Putamen (tissue), 1 donor: Measurements from ENCODE around the gene TUG1.

Experiments
- DNase-seq: peaks from one replicate; pipeline ENCODE4 v3.0.0-alpha.2; 2016; ENCODE audit warnings: low spot score

Gene TUG1

GRCh38 chr22:30947816-30948454 lies 21.1 kb upstream of the TUG1 start:
- DNase-seq = peak; percentile 59

DNA sequence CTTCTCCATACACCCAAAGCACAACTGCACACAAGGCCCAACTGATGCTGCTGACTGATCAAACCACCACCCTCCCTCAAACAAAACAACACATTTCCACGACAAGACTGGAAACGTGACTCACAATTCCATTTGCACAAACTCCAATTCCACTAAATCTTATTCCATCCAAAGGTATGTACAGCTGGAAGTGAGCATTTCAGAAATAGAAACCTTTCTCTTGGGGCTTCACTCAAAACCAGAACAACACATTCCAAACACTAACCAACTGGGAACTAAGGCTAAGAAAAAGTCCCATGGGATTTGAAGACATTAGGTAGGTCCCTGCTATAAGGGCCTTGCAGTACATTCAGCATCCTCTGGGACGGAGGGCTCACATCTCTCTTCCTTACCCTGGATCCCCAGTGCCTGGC lies 20.1 kb upstream of the TUG1 start:
- no peak for DNase-seq

- no peak for DNase-seq
Observed at GRCh38 chr22:30949934-30950660, 19.0 kb upstream of the TUG1 start.

- DNase-seq = no peak
Observed at GRCh38 chr22:30953206-30953605, 15.9 kb upstream of the TUG1 start.

DNA sequence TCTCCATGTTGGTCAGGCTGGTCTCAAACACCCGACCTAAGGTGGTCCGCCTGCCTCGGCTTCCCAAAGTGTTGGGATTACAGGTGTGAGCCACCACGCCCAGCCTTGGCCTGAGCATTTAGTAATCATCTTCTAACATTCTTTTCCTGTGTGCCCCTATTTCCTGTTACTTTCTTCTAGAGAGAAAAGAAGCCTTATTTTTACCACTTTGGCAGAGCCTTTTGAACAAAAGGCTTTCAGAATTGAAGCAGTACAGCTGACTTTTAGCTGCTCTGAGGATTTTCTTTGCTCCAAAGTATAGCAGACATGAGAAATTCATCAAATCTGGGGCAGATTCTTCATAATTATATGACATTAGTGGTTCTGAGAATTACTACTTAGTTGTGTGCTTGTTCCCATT lies 13.9 kb upstream of the TUG1 start:
- no peak for DNase-seq

DNA sequence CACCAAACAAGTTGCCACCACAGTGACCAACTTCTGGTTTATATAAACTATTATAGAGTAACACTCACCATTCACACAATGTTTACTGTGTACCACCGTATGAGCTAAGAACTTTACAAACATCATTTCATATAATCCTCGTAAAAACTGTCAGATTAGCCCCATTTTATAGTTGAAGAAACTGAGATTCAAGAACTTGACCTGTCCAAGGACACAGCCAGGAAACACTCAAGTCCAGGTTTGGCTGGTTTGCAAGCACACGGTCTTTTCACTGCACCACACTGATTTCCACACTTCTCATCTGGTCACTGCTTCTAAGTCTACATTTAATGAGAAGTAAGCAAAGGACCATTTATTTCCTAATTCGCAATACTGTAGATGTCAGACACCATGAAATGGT lies 4.2 kb upstream of the TUG1 start:
- DNase-seq = no peak

DNA sequence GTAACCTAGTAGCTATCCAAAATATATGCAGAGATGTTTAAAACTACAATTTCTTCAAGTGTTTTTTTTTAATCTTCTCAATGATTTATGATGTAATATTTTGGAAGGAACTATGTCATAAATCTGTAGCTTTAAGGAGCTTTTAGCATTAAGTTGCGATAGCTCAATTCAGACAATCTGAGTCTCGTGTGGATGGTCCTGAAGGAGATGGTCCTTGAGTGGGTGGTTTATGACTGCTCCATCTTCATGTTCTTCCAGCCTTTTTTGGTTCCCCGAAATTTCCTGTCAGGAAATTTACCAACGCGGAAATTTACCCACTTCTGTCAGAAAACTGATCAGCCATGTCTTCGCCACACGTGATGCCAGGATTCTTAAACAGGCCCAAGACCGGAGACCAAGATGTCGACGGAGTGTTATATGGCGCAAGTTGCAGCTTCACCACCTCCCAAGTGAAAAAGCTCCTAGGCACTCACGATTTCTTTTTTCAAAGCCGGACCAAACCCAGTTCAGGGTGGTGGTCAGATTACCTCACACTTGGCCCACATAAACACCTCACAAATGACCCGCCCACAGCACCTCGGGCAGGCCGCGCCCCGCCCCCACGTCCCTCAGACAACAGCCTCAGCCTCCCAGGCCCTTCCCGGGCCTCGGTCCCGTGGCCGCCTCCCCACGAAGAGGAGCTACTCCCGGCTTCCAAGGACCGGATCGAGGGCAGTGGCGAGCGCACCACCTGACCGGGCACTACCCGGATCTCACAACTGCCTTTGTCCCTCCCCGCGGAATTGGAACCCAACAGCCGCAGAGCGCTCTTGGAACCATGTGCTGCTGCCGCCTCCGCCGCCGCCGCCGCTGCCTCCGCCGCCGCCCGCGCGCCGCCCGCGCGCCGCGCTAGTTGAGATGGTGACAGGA lies 796 bp upstream of the TUG1 start, which contains the start of gene MORC2:
Gene MORC2 (minus strand): TSS at position 760 of the 909 bp plus-strand sequence. CDS start 885 bp downstream, outside the sequence.
- no peak for DNase-seq

DNA sequence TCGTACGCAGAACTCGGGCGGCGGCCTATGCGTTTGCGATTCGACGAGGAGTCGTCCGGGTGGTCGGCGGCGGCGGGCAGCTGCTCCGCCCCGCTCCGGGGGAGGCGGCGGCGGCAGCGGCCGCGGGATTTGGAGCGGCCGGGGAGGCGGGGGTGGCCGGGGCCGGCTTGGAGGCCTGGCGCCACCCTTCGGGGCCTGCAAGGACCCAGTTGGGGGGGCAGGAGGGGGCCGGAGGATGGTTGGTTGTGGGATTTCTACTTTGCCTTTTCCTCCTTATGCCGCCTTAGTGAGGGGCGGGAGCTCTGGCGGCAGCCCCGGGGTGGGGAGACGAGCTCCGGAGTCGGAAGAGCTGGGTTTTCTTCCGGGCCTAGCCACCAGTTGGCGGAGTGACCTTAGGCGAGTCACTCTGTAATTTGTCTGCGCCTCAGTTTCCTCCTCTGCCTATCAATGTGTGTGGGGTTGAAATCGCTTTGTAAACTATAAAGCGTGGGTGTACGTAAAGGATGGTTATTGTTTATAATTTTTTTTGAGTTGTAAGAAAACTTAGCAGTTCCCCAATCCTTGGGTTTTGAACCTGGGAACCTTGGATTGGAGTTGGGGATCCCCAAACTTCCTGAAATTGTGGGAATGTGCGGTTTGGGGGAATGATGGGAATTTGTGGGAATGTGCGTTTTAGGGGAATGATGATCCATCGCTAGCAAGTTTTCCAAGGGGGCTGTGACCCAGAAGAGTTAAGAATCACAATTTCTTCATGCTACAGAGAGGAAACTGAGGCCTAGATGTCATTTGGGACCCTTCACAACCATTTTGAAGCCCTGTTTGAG lies 679 bp downstream of the TUG1 start:
- no peak for DNase-seq

GRCh38 chr22:30970356-30970746 lies 1.3 kb downstream of the TUG1 start:
- no peak for DNase-seq

GRCh38 chr22:30978304-30978962 lies 9.4 kb downstream of the TUG1 start:
- no peak for DNase-seq

DNA sequence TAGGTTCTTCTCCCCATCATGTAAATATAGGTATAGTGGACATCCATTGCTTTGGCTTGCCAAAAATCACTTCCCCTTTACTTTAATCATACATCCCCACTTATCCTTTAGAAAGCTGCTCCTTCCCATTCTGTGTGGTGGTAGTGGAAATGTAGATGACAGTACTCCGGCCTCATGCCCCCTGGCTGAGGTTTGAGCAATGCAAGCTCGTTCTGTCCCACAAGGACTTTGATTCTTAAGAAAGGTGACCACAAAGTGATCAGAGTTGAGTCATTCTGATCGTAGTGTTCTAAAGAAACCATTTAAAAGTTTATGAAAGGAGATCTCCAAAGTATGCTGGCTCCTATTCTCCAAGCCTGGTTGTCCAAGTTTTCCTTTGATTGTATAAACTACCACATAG lies 10.9 kb downstream of the TUG1 start:
- no peak for DNase-seq

DNA sequence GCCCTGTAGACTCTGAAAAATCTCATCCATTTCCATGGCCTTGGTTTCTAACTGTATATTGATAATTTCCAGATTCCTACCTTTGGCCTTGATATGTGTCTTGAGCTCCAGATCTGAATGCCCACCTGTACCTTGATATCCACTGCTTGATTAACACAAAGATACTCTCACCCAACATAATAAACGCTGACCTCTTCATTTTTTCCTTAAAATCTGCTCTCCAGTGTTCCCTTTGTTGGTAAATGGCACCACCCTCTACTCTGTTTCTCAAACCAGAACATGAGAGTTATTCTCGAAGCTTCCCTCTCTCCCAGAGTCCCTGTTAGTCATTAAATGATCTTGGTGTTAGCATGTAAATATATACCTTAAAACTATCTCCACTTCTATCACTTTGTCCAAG lies 13.4 kb downstream of the TUG1 start:
- DNase-seq = no peak

- no peak for DNase-seq
Observed at GRCh38 chr22:30984317-30984716, 15.3 kb downstream of the TUG1 start.

DNA sequence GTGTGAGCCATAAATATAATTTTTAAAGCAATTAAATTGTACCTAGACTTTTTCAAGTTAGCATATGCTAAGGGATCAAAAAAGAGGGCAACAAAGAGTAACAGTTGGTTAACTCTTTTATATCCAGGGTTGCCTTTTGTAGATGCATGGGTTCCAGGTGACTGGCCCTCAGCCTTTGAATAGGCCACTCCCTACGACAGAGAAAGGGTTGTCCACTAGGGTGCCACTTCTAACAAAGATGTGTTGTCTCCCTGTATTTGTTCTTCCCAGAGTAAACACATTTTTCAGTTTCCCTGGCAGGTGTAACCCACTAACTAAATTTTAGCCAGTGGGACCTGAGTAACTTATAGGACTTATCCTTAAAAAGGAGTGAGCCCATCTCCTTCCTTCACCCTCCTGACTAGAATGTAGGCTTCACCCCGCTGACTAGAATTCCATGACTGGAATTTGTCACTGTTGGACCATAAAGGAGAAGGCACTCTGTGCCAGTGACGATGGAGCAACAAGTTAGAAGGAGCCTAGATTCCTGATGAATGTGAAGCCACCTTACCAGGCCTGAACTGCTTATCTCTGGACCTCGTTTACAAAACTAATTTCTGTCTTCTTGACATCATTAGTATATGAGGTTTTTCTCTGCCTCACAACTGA lies 16.6 kb downstream of the TUG1 start:
- DNase-seq = no peak

DNA sequence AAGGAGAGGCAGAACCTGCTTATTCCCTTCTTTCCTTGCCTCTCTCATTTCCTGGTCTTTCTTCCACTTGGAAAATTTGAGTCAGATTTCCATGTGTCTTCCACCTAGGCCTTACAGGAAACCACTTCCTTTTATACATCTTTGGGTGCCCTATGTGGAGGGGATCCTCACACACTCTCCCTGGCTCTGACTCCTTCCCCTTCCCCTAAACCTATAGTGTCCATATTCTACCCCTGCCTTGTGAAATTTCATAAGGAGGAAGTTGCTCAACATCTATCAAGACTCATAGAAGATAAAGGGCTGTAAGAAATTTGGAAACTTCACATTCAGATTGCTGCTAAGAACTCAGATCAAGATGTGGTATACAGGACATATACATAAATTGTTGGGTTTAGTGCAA lies 20.4 kb downstream of the TUG1 start:
- no peak for DNase-seq

- no peak for DNase-seq
Observed at GRCh38 chr22:30990690-30991089, 21.6 kb downstream of the TUG1 start.

DNA sequence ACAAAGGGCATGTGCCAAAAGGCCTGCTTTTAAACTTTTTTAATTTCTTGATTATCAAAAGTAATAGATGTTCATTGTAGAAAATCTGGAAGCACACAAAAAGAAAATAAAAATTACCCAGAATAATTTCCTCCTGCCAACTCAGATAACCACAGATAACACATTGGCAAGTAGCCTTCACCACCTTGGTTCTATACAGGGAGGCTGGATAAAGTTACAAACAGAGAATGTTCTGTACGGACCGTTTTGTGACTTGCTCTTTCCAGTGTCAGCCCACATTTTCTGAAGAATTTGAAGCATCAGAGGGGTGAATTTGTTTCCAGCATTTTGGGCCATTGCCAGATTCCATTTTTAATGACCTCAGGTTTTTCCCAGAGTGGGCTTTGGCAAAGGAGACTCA lies 23.5 kb downstream of the TUG1 start:
- DNase-seq = no peak

DNA sequence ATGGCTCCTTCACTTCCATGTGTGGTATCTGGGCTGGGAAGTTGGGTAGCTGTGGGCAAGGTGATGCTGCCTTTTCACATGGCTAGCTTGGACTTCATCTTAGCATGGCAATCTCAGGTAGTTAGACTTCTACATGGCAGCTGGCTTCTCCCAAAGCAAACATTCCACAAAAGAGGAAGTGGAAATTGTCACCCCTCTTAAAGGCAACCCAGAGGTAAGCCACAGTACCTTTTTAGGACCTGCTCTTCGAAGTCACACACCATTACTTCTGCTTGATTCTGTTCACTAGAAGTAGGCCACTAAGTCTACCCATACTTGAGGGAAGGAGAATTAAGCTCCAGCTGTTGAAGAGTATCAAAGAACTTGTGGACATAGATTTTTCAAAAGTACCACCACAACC lies 25.9 kb downstream of the TUG1 start:
- no peak for DNase-seq

DNA sequence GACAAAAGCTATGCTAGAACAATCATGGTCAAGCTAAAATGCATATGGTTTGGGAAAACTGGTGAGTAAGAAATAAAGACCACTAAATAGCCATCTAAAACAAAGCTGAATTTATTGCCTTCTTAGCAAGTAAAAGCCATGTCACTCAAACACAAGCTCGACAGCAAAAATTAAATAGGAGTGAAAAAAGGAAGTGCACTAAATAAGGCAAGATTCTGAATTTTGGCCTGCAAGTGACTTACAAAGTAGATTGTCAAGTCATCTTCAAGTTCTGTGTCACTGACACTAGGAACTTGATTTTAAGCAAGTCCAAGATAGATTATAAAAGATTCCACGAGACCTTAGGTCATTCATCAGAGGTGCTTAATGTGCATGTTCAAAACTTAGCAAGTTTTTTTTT lies 27.4 kb downstream of the TUG1 start:
- no peak for DNase-seq

- no peak for DNase-seq
Observed at GRCh38 chr22:30998329-30998728, 29.3 kb downstream of the TUG1 start.
